Measurements from ENCODE around the gene DOK7.

DOK7 gene

GRCh38 chr4:3467601-3468031 is 4.5 kb downstream of the DOK7 start:
- Mint-ChIP-seq H3K9me3 (no peaks in the 10 kb centered on the region), H3K27me3 (peaks cover 18 to 29% of the 10 kb centered on the region in 2 donors), H3K4me3 (no peak overlapping the region), H3K36me3 (no peaks in the 10 kb centered on the region), H3K4me1 (peaks cover 2 to 3% of the 10 kb centered on the region in 2 donors), H3K27ac (no peak overlapping the region)
- DNase-seq (no peak), ATAC-seq (replicated peaks) (no peak)

GRCh38 chr4:3468154-3468553 is 5.0 kb downstream of the DOK7 start:
- H3K27me3 Mint-ChIP-seq: peaks cover 15 to 27% of the 10 kb centered on the region in 2 donors

GRCh38 chr4:3468804-3469203 is 5.7 kb downstream of the DOK7 start:
- DNase-seq (no peak), ATAC-seq (replicated peaks) (no peak)
- Mint-ChIP-seq H3K4me1 (no peaks in the 10 kb centered on the region), H3K27ac (no peak overlapping the region), H3K4me3 (no peak overlapping the region), H3K36me3 (no peaks in the 10 kb centered on the region), H3K27me3 (peaks cover 15 to 27% of the 10 kb centered on the region in 2 donors), H3K9me3 (no peaks in the 10 kb centered on the region)

More at GRCh38 chr4:3468154-3468553, 5.0 kb downstream of the DOK7 start:
- Mint-ChIP-seq H3K4me3 (no peak overlapping the region), H3K36me3 (no peaks in the 10 kb centered on the region), H3K27ac (no peak overlapping the region), H3K9me3 (no peaks in the 10 kb centered on the region), H3K4me1 (no peaks in the 10 kb centered on the region)
- DNase-seq (no peak), ATAC-seq (replicated peaks) (no peak)

GRCh38 chr4:3469386-3470243 is 6.5 kb downstream of the DOK7 start:
- peaks cover 12 to 21% of the 10 kb centered on the region in 2 donors for H3K27me3 Mint-ChIP-seq
- no peaks in the 10 kb centered on the region for H3K9me3 Mint-ChIP-seq
- ATAC-seq (replicated peaks) (no peak), DNase-seq (no peak)
- H3K4me3 Mint-ChIP-seq: no peak overlapping the region
- no peaks in the 10 kb centered on the region for H3K36me3 Mint-ChIP-seq
- H3K27ac Mint-ChIP-seq: no peak overlapping the region
- H3K4me1 Mint-ChIP-seq: no peaks in the 10 kb centered on the region

- peaks cover 3 to 19% of the 10 kb centered on the region in 2 donors for H3K27me3 Mint-ChIP-seq
- no peak for DNase-seq
- H3K36me3 Mint-ChIP-seq: no peaks in the 10 kb centered on the region
- H3K27ac Mint-ChIP-seq: no peak overlapping the region
- no peak overlapping the region for H3K4me3 Mint-ChIP-seq
- ATAC-seq (replicated peaks): no peak
- H3K4me1 Mint-ChIP-seq: no peaks in the 10 kb centered on the region
- H3K9me3 Mint-ChIP-seq: no peaks in the 10 kb centered on the region
Observed at GRCh38 chr4:3470244-3471097, 7.4 kb downstream of the DOK7 start.

GRCh38 chr4:3471098-3471760 is 8.1 kb downstream of the DOK7 start:
- DNase-seq (no peak), ATAC-seq (replicated peaks) (no peak)
- H3K4me1 Mint-ChIP-seq: no peaks in the 10 kb centered on the region
- no peaks in the 10 kb centered on the region for H3K9me3 Mint-ChIP-seq
- no peak overlapping the region for H3K4me3 Mint-ChIP-seq
- H3K36me3 Mint-ChIP-seq: no peaks in the 10 kb centered on the region
- H3K27me3 Mint-ChIP-seq: peaks cover 1 to 16% of the 10 kb centered on the region in 2 donors
- H3K27ac Mint-ChIP-seq: no peak overlapping the region

- H3K9me3 Mint-ChIP-seq: no peaks in the 10 kb centered on the region
Observed at GRCh38 chr4:3471886-3472285, 8.8 kb downstream of the DOK7 start.

GRCh38 chr4:3472411-3473141 is 9.5 kb downstream of the DOK7 start:
- DNase-seq (no peak), ATAC-seq (replicated peaks) (no peak)
- Mint-ChIP-seq H3K27me3 (peaks cover 8 to 27% of the 10 kb centered on the region in 2 donors), H3K36me3 (no peaks in the 10 kb centered on the region), H3K4me3 (no peak overlapping the region), H3K9me3 (no peaks in the 10 kb centered on the region), H3K27ac (no peak overlapping the region), H3K4me1 (no peaks in the 10 kb centered on the region)

More at GRCh38 chr4:3471886-3472285, 8.8 kb downstream of the DOK7 start:
- peaks cover 8 to 22% of the 10 kb centered on the region in 2 donors for H3K27me3 Mint-ChIP-seq
- no peaks in the 10 kb centered on the region for H3K36me3 Mint-ChIP-seq
- no peak overlapping the region for H3K27ac Mint-ChIP-seq
- ATAC-seq (replicated peaks): no peak
- DNase-seq: no peak
- H3K4me3 Mint-ChIP-seq: no peak overlapping the region
- H3K4me1 Mint-ChIP-seq: no peaks in the 10 kb centered on the region

- Mint-ChIP-seq H3K27ac (no peak overlapping the region), H3K4me3 (no peak overlapping the region), H3K4me1 (no peaks in the 10 kb centered on the region), H3K9me3 (no peaks in the 10 kb centered on the region), H3K36me3 (no peaks in the 10 kb centered on the region), H3K27me3 (peaks cover 8 to 27% of the 10 kb centered on the region in 2 donors)
- ATAC-seq (replicated peaks) (no peak), DNase-seq (no peak)
Observed at GRCh38 chr4:3473181-3473950, 10.3 kb downstream of the DOK7 start.

- ATAC-seq (replicated peaks) (no peak), DNase-seq (no peak)
- no peaks in the 10 kb centered on the region for H3K9me3 Mint-ChIP-seq
Observed at GRCh38 chr4:3473996-3474765, 11.1 kb downstream of the DOK7 start.

GRCh38 chr4:3475041-3475712 is 12.1 kb downstream of the DOK7 start:
- no peaks in the 10 kb centered on the region for H3K9me3 Mint-ChIP-seq
- peaks cover 8 to 27% of the 10 kb centered on the region in 2 donors for H3K27me3 Mint-ChIP-seq
- H3K36me3 Mint-ChIP-seq: no peaks in the 10 kb centered on the region
- ATAC-seq (replicated peaks) (no peak), DNase-seq (no peak)
- H3K27ac Mint-ChIP-seq: no peak overlapping the region
- no peak overlapping the region for H3K4me3 Mint-ChIP-seq
- no peaks in the 10 kb centered on the region for H3K4me1 Mint-ChIP-seq

More at GRCh38 chr4:3473996-3474765, 11.1 kb downstream of the DOK7 start:
- no peak overlapping the region for H3K4me3 Mint-ChIP-seq
- H3K27me3 Mint-ChIP-seq: peaks cover 8 to 27% of the 10 kb centered on the region in 2 donors
- no peaks in the 10 kb centered on the region for H3K4me1 Mint-ChIP-seq
- H3K36me3 Mint-ChIP-seq: no peaks in the 10 kb centered on the region
- H3K27ac Mint-ChIP-seq: no peak overlapping the region

- DNase-seq (no peak), ATAC-seq (replicated peaks) (no peak)
- Mint-ChIP-seq H3K27me3 (peaks cover 8 to 31% of the 10 kb centered on the region in 2 donors), H3K4me1 (peaks cover 2 to 4% of the 10 kb centered on the region in 2 donors), H3K9me3 (no peaks in the 10 kb centered on the region), H3K27ac (no peak overlapping the region), H3K36me3 (no peaks in the 10 kb centered on the region), H3K4me3 (no peak overlapping the region)
Observed at GRCh38 chr4:3475713-3476260, 12.7 kb downstream of the DOK7 start.
